PC-9 (cell line): ENCODE data around the gene CECR2.

Experiments
- CTCF ChIP-seq: fragments of 200-600 bp; sonication (generic); conservative IDR thresholded peaks from 2 replicates; pipeline ENCODE4 v1.6.1; 2017; ENCODE audit warnings: mixed run types, antibody characterized with exemption, mild to moderate bottlenecking, moderate library complexity
- EZH2 ChIP-seq: fragments of 200-600 bp; sonication (generic); IDR thresholded peaks from 2 replicates; pipeline ENCODE4 v1.8.0; 2017; ENCODE audit warnings: antibody characterized with exemption, low read depth

- TF ChIP-seq CTCF (no peak), EZH2 (no peak)
Measured at GRCh38 chr22:17481424-17481823, 112.2 kb downstream of the CECR2 start.
